ENCODE results near the gene CHRD. TPM values are rescaled to one million over a fixed set of nuclear protein-coding genes. Genes with fewer than 3 reads are reported as not detected.

CHRD gene
- total and polyA plus RNA-seq, 9 of the 15 experiments (the other 6 are each of a cell fraction or from before 2014, with no cell fraction given), result 0.11 to 1.3 (median 0.59) TPM; not detected in 3

DNA sequence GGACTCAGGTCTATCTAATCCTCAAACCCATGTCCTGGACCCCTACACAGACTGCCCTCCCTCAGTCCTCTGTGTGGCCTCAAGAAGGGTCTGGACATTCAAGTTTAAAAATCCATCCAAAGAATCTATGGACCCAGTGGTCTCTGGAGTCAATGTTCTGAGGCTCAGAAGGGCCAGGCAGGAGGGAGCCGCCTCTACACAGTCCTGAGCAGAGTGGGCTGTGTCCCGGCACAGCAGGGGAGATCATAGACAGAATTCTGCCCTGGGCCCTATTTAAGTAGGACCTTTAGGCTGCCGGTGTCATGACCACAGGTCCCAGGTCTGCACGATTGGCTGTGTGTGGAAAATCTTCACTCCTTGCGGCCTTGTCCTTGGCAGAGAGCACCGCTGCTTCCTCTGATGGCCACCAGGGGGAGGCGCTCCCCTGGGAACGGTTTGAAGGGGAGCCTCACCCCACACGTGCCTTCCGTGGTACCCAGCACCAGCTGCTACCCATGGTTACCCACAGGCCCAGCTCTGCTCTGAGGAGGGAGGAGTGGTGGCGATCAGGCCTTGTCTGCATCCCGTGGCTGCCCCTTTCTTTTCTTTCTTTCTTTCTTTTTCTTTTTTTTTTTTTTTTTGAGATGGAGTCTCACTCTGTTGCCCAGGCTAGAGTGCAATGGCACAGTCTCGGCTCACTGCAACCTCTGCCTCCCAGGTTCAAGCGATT, 37.9 kb downstream of the CHRD start (continued):
- TF ChIP-seq, protein P1, sequence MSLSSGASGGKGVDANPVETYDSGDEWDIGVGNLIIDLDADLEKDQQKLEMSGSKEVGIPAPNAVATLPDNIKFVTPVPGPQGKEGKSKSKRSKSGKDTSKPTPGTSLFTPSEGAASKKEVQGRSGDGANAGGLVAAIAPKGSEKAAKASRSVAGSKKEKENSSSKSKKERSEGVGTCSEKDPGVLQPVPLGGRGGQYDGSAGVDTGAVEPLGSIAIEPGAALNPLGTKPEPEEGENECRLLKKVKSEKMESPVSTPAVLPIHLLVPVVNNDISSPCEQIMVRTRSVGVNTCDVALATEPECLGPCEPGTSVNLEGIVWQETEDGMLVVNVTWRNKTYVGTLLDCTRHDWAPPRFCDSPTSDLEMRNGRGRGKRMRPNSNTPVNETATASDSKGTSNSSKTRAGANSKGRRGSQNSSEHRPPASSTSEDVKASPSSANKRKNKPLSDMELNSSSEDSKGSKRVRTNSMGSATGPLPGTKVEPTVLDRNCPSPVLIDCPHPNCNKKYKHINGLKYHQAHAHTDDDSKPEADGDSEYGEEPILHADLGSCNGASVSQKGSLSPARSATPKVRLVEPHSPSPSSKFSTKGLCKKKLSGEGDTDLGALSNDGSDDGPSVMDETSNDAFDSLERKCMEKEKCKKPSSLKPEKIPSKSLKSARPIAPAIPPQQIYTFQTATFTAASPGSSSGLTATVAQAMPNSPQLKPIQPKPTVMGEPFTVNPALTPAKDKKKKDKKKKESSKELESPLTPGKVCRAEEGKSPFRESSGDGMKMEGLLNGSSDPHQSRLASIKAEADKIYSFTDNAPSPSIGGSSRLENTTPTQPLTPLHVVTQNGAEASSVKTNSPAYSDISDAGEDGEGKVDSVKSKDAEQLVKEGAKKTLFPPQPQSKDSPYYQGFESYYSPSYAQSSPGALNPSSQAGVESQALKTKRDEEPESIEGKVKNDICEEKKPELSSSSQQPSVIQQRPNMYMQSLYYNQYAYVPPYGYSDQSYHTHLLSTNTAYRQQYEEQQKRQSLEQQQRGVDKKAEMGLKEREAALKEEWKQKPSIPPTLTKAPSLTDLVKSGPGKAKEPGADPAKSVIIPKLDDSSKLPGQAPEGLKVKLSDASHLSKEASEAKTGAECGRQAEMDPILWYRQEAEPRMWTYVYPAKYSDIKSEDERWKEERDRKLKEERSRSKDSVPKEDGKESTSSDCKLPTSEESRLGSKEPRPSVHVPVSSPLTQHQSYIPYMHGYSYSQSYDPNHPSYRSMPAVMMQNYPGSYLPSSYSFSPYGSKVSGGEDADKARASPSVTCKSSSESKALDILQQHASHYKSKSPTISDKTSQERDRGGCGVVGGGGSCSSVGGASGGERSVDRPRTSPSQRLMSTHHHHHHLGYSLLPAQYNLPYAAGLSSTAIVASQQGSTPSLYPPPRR (CRISPR knock-in tag; IDR thresholded peaks at IDR 0.05; ENCODE audit: borderline replicate concordance), result no peak
- TF ChIP-seq, protein P2, sequence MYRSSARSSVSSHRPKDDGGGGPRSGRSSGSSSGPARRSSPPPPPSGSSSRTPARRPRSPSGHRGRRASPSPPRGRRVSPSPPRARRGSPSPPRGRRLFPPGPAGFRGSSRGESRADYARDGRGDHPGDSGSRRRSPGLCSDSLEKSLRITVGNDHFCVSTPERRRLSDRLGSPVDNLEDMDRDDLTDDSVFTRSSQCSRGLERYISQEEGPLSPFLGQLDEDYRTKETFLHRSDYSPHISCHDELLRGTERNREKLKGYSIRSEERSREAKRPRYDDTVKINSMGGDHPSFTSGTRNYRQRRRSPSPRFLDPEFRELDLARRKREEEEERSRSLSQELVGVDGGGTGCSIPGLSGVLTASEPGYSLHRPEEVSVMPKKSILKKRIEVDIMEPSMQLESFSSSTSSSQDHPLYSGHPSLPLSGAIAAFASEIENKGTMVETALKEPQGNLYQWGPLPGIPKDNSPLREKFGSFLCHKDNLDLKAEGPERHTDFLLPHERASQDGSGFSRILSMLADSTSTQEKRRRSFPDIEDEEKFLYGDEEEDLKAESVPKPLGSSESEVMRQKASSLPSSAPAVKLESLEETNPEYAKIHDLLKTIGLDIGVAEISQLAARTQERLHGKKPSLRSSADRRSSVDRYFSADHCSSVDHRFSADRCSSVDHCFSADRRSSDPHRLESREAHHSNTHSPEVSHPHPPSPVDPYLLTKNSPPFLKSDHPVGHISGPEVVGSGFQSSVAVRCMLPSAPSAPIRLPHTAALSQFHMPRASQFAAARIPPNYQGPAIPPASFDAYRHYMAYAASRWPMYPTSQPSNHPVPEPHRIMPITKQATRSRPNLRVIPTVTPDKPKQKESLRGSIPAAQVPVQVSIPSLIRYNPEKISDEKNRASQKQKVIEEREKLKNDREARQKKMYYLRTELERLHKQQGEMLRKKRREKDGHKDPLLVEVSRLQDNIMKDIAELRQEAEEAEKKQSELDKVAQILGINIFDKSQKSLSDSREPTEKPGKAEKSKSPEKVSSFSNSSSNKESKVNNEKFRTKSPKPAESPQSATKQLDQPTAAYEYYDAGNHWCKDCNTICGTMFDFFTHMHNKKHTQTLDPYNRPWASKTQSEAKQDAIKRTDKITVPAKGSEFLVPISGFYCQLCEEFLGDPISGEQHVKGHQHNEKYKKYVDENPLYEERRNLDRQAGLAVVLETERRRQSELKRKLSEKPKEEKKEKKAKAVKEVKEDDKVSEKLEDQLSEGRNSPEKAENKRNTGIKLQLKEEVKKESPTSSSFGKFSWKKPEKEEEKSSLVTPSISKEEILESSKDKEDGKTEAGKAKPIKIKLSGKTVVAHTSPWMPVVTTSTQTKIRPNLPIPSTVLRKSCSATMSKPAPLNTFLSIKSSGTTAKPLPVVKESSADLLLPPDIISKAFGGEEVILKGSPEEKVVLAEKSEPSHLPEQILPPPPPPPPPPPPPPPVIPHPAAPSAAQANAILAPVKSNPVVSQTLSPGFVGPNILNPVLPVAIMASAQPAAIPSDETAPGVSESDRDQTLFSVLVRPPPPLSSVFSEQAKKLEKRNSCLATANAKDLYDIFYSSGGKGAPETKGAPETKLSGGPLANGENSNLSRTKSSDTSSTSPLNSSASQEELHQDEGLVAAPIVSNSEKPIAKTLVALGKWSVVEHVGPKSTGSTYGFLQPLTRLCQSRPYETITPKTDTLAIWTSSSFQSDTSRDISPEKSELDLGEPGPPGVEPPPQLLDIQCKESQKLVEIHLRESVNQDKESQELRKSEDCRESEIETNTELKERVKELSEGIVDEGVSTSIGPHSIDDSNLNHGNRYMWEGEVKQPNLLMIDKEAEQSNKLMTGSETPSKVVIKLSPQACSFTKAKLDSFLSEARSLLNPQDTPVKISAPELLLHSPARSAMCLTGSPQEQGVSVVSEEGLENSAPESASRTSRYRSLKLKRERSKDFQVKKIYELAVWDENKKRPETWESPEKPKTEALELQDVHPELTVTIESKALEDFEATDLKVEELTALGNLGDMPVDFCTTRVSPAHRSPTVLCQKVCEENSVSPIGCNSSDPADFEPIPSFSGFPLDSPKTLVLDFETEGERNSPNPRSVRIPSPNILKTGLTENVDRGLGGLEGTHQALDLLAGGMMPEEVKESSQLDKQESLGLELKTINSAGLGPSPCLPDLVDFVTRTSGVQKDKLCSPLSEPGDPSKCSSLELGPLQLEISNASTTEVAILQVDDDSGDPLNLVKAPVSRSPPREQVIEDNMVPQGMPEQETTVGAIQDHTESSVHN (IDR thresholded peaks at IDR 0.05; ENCODE audit: borderline replicate concordance in 1 of 2, low read depth in 1 of 2), result no peak
- TF ChIP-seq SMARCB1 (IDR thresholded peaks at IDR 0.05; ENCODE audit: insufficient read length, low read depth) (no peak), ZNF174 (CRISPR knock-in tag; IDR thresholded peaks at IDR 0.05) (no peak), MBD1 (CRISPR knock-in tag; IDR thresholded peaks at IDR 0.05) (no peak)
- TF ChIP-seq, protein P3, sequence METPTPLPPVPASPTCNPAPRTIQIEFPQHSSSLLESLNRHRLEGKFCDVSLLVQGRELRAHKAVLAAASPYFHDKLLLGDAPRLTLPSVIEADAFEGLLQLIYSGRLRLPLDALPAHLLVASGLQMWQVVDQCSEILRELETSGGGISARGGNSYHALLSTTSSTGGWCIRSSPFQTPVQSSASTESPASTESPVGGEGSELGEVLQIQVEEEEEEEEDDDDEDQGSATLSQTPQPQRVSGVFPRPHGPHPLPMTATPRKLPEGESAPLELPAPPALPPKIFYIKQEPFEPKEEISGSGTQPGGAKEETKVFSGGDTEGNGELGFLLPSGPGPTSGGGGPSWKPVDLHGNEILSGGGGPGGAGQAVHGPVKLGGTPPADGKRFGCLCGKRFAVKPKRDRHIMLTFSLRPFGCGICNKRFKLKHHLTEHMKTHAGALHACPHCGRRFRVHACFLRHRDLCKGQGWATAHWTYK (CRISPR knock-in tag; IDR thresholded peaks at IDR 0.05), result no peak
- TF ChIP-seq, protein P4, sequence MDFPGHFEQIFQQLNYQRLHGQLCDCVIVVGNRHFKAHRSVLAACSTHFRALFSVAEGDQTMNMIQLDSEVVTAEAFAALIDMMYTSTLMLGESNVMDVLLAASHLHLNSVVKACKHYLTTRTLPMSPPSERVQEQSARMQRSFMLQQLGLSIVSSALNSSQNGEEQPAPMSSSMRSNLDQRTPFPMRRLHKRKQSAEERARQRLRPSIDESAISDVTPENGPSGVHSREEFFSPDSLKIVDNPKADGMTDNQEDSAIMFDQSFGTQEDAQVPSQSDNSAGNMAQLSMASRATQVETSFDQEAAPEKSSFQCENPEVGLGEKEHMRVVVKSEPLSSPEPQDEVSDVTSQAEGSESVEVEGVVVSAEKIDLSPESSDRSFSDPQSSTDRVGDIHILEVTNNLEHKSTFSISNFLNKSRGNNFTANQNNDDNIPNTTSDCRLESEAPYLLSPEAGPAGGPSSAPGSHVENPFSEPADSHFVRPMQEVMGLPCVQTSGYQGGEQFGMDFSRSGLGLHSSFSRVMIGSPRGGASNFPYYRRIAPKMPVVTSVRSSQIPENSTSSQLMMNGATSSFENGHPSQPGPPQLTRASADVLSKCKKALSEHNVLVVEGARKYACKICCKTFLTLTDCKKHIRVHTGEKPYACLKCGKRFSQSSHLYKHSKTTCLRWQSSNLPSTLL (IDR thresholded peaks at IDR 0.05), result no peak

All from K562 (cell line).